Keratinocyte (primary cell): ENCODE data around the gene SH3BP5L. TPM values are rescaled to one million over a fixed set of nuclear protein-coding genes. Genes with fewer than 3 reads are reported as not detected.

Experiments used
- DNase-seq: peaks from one replicate; pipeline ENCODE4 v3.0.0-alpha.2; 2011; ENCODE audit warnings: low read depth, missing footprints, low spot score
- FAIRE-seq: peaks from 2 replicates; lab custom pipeline; 2011; peaks lifted over from hg19 to GRCh38; lab: Jason Lieb, UNC
- H2AFZ ChIP-seq: 2 replicates; pipeline ENCODE4 v1.6.0; 2012; ENCODE audit warnings: low read length, control low read depth, inconsistent platforms; ENCODE audit not compliant: control insufficient read depth
- H3K27ac ChIP-seq: 2 replicates; pipeline ENCODE4 v1.5.1; 2011; ENCODE audit warnings: low read length; ENCODE audit not compliant: control insufficient read depth, insufficient read depth
- H3K27me3 ChIP-seq: 3 replicates; pipeline ENCODE4 v1.6.0; 2011; ENCODE audit warnings: low read length; ENCODE audit not compliant: control insufficient read depth, insufficient read depth; ENCODE audit errors: extremely low read depth
- H3K36me3 ChIP-seq, 2 experiments: 2 replicates in 1 of 2; 3 replicates in 1 of 2; pipeline ENCODE4 v1.5.1; 2011; ENCODE audit warnings: low read length in 2 of 2, mild to moderate bottlenecking in 1 of 2; ENCODE audit not compliant: control insufficient read depth in 2 of 2, insufficient read depth in 2 of 2; ENCODE audit errors: extremely low read depth in 1 of 2
- H3K4me1 ChIP-seq: 3 replicates; pipeline ENCODE4 v1.5.1; 2011; ENCODE audit warnings: low read length; ENCODE audit not compliant: control insufficient read depth, insufficient read depth; ENCODE audit errors: extremely low read depth
- H3K4me2 ChIP-seq: 3 replicates; pipeline ENCODE4 v1.6.0; 2011; ENCODE audit warnings: low read depth, low read length; ENCODE audit not compliant: control insufficient read depth, insufficient read depth; ENCODE audit errors: extremely low read depth
- H3K4me3 ChIP-seq, 3 experiments: fragments of 200-600 bp in 1 of 3; sonication (generic) in 1 of 3; 2 replicates in 2 of 3; 3 replicates in 1 of 3; pipeline ENCODE4 v1.5.1; 2011 to 2016; ENCODE audit warnings: low read length in 3 of 3, mild to moderate bottlenecking in 3 of 3, control low read depth in 2 of 3, inconsistent platforms in 1 of 3, low read depth in 1 of 3, mixed read lengths in 1 of 3, mixed run types in 1 of 3, moderate library complexity in 1 of 3; ENCODE audit not compliant: control insufficient read depth in 2 of 3, insufficient read depth in 2 of 3; ENCODE audit errors: extremely low read depth in 1 of 3
- H3K79me2 ChIP-seq: 2 replicates; pipeline ENCODE4 v1.6.0; 2012; ENCODE audit warnings: low read length; ENCODE audit not compliant: control insufficient read depth, insufficient read depth
- H3K9ac ChIP-seq: 3 replicates; pipeline ENCODE4 v1.6.0; 2011; ENCODE audit warnings: low read length; ENCODE audit not compliant: control insufficient read depth, insufficient read depth; ENCODE audit errors: extremely low read depth
- H3K9me1 ChIP-seq: 3 replicates; pipeline ENCODE4 v1.6.0; 2011; ENCODE audit warnings: low read length; ENCODE audit not compliant: control insufficient read depth, insufficient read depth; ENCODE audit errors: extremely low read depth
- H3K9me3 ChIP-seq: 2 replicates; pipeline ENCODE4 v1.5.1; 2012; ENCODE audit warnings: low read depth, low read length; ENCODE audit not compliant: control insufficient read depth
- H4K20me1 ChIP-seq: 3 replicates; pipeline ENCODE4 v1.6.0; 2011; ENCODE audit warnings: low read length; ENCODE audit not compliant: control insufficient read depth, insufficient read depth; ENCODE audit errors: extremely low read depth
- EZH2 ChIP-seq: IDR thresholded peaks from one replicate; pipeline ENCODE4 v1.6.1; 2012; ENCODE audit warnings: inconsistent platforms, mild to moderate bottlenecking, low read length, moderate library complexity
- dilution Hi-C: fragments of 300-500 bp; cut with MboI; formaldehyde crosslinking; loops from one replicate; pipeline ENCODE4 v1.7.0; 2020; ENCODE audit warnings: low sequenced_read_pairs; ENCODE audit not compliant: extremely low pct_ligation_motif_present
- polyA plus RNA-seq, 5 experiments: library from polyadenylated mRNA; depleted of rRNA in 3 of 5; stranded (reverse) in 3 of 5; stranded (forward) in 1 of 5; unstranded in 1 of 5; fragments of >200 nt; gene quantifications; 1 replicate in 1 of 5; 2 replicates in 3 of 5; 3 replicates in 1 of 5; pipeline versions ENCODE4 v1.2.1 to v1.2.3, GENCODE V29; 2011 to 2012; ENCODE audit warnings: missing spikeins in 2 of 5, low read depth in 1 of 5, low replicate concordance in 1 of 5
- TF ChIP-seq, protein P1 (sequence below), 3 experiments: IDR thresholded peaks in 1 of 3; conservative IDR thresholded peaks in 1 of 3; optimal IDR thresholded peaks in 1 of 3; 2 replicates in 2 of 3; 3 replicates in 1 of 3; pipeline versions ENCODE3 to v1.5.1; 2011; ENCODE audit warnings: low read length in 3 of 3, mild to moderate bottlenecking in 3 of 3, moderate library complexity in 2 of 3, control low read depth in 1 of 3, inconsistent platforms in 1 of 3; ENCODE audit not compliant: insufficient read depth in 2 of 3; ENCODE audit errors: extremely low read depth in 1 of 3

SH3BP5L gene
- polyA plus RNA-seq, 1 donor (not counting 4 experiments of a cell fraction or from before 2014, with no cell fraction given): 13.2 TPM

DNA sequence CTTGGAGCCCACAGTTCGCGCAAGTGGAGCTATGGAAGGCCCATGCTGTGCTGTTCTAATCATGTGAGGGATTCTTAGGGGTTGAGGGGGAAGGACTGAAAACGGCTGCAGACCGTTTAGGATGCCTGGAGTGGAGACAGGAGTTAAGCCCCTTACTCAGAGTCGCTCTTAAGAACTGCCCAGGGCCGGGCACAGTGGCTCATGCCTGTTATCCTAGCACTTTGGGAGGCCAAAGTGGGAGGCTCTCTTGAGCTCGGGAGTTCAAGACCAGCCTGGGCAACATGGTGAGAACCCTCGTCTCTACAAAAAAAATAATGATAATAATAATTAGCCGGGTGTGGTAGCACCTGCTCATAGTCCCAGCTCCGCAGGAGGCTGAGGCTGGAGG lies 13.4 kb upstream of the SH3BP5L start:
- Histone ChIP-seq H3K79me2 (peaks cover 17% of the 10 kb centered on the region), H4K20me1 (no peaks in the 10 kb centered on the region), H3K4me1 (peaks cover 32% of the 10 kb centered on the region), H3K9me3 (no peaks in the 10 kb centered on the region), H3K4me2 (peak overlapping the region; percentile 90), H3K4me3 (peak overlapping the region; percentile 77 to 90 (median 77)), H3K27ac (peak overlapping the region; percentile 94), H3K9me1 (no peaks in the 10 kb centered on the region), H2AFZ (peak overlapping the region; percentile 93), H3K27me3 (no peaks in the 10 kb centered on the region), H3K36me3 (no peaks in the 10 kb centered on the region), H3K9ac (peak overlapping the region; percentile 92)
- no peak for TF ChIP-seq EZH2
- TF ChIP-seq, protein P1, sequence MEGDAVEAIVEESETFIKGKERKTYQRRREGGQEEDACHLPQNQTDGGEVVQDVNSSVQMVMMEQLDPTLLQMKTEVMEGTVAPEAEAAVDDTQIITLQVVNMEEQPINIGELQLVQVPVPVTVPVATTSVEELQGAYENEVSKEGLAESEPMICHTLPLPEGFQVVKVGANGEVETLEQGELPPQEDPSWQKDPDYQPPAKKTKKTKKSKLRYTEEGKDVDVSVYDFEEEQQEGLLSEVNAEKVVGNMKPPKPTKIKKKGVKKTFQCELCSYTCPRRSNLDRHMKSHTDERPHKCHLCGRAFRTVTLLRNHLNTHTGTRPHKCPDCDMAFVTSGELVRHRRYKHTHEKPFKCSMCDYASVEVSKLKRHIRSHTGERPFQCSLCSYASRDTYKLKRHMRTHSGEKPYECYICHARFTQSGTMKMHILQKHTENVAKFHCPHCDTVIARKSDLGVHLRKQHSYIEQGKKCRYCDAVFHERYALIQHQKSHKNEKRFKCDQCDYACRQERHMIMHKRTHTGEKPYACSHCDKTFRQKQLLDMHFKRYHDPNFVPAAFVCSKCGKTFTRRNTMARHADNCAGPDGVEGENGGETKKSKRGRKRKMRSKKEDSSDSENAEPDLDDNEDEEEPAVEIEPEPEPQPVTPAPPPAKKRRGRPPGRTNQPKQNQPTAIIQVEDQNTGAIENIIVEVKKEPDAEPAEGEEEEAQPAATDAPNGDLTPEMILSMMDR (optimal IDR thresholded peaks at IDR 0.05 in 1 of 3, IDR thresholded peaks at IDR 0.05 in 1 of 3, conservative IDR thresholded peaks at IDR 0.05 in 1 of 3; ENCODE audit: extremely low read depth in 1 of 3, insufficient read depth in 2 of 3, low read length in 3 of 3): no peak
- dilution Hi-C loops: no loop called here
- DNase-seq (no peak), FAIRE-seq (no peak)

DNA sequence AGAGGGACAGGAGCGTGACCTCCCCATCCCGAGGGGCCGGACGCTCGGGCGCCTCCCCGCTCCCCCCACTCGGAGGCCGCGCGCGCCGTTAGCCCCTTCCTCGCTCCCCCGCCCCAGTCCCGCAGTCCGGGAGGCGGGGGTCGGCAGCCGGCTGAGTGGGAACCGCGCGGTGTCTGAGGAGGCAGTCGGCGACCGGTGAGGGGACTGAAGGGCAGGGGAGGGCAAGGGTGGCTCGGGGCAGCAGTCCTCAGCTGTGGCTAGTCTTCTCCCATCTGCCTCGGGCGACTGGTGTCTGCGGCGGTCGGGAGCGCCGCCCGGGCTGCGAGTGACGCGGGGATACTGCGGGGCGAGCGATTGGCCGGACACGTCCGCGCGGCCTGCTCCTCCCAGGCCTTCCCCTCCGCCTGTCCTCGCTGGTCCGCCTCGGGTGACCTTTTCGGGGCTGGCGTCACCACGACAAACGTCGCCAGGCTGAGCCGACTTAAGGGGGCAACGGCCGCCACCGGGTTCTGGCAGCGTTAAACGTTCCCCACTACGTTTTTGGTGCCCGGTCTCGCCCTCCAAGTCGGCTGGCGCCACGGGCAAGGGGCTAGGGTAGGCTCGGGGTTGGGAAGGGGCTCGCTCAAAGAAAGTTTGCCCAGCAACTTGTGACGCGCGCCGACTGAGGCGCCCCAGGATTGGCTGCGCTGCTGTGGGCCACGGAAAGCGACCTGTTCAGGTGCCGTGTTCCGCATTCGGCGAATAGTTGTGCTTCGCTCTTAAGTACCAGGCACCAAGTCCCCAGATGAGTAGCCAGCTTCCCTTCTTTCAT lies 12.8 kb upstream of the SH3BP5L start:
- Histone ChIP-seq H3K79me2 (peaks cover 17% of the 10 kb centered on the region), H3K4me3 (peak overlapping the region; percentile 77 to 90 (median 77)), H4K20me1 (no peaks in the 10 kb centered on the region), H3K9ac (peak overlapping the region; percentile 92), H3K27me3 (no peaks in the 10 kb centered on the region), H3K36me3 (no peaks in the 10 kb centered on the region), H3K9me3 (no peaks in the 10 kb centered on the region), H3K4me2 (peak overlapping the region; percentile 90), H3K9me1 (no peaks in the 10 kb centered on the region), H3K4me1 (peaks cover 32% of the 10 kb centered on the region), H3K27ac (peak overlapping the region; percentile 94), H2AFZ (peak overlapping the region; percentile 93)
- no peak for FAIRE-seq
- DNase-seq: no peak
- dilution Hi-C loops: no loop called here
- no peak for TF ChIP-seq EZH2
- TF ChIP-seq, protein P1 (optimal IDR thresholded peaks at IDR 0.05 in 1 of 3, IDR thresholded peaks at IDR 0.05 in 1 of 3, conservative IDR thresholded peaks at IDR 0.05 in 1 of 3; ENCODE audit: extremely low read depth in 1 of 3, insufficient read depth in 2 of 3, low read length in 3 of 3): no peak
